ENCODE measurements around the gene SP5. TPM values are rescaled to one million over a fixed set of nuclear protein-coding genes. Genes with fewer than 3 reads are reported as not detected.

The SP5 gene
- total and polyA plus RNA-seq, 8 donors = 2.8 to 12.6 (median 8.5) TPM

DNA sequence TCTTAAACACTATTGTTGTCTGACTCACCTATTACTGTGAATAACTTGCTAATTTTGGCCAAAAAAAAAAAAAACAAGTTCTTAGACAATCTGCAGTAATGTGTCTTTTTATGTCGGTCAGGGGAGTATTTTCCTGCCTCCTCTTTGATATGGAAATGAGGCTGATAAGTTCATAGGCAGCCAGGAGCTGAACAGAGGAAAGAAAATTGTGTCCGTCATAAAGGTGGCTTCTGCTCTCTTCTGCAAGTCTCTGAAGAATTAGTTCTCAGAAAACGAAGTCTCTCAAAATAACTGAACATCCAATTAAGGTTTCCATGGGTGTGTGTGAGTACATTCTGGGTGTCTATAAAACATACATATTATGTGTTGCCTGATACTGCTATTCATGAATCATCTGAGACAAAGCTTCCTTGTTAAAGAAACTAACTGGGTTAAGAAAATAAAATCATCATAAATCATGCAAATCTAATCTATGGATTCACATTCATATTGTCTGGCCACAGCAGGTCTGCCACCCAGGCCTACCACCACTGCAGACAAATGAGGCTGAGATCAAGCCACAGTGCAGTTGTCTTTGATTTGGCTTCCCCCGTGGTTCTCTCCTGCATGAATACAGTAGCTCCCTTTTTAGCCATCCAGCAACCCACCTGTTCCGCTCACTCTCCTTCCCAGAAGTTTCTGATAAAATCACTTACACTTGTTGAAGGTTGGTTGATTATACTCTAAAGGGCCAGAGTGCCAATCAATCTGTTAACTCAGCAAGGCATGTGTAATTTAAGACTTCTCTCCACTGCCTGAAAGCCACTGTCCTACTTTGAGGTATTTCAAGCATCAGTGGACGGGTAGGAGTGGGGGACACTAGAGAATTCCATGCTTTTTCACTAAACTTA lies 19.4 kb upstream of the SP5 start:
- Histone ChIP-seq H3K36me3 (no peaks in the 10 kb centered on the region), H3K27ac (no peak overlapping the region), H3K9me3 (no peaks in the 10 kb centered on the region), H3K4me1 (no peaks in the 10 kb centered on the region), H3K27me3 (no peaks in the 10 kb centered on the region), H3K4me3 (no peak overlapping the region)
- no peak for ATAC-seq
- no peak for DNase-seq
- intact Hi-C loops (cut with DNase I) = no loop called here
- TF ChIP-seq CTCF (IDR thresholded peaks at IDR 0.05) = no peak

DNA sequence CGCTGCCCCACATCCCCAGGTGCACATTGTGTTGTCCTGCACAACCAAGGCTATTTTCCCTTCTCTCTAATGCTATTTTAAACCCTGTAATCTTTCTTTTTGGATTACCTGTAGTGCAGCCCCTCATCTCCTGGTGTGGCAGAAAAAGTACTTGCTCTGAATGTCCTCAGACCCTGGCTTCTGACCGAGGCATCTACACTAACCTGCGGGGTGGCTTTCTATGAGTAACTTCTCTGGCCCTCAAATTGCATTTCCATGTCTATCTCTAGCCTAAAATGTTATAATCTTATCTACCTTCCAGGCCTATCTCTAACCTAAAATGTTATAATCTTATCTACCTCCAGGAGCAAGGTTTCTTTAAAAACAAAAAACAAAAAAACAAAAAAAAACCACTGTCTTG lies 18.2 kb upstream of the SP5 start:
- DNase-seq = no peak
- H3K27ac ChIP-seq = no peak overlapping the region
- H3K27me3 ChIP-seq = no peaks in the 10 kb centered on the region
- ATAC-seq = no peak
- TF ChIP-seq CTCF (IDR thresholded peaks at IDR 0.05) = no peak
- no peaks in the 10 kb centered on the region for H3K36me3 ChIP-seq
- H3K4me1 ChIP-seq = no peaks in the 10 kb centered on the region
- no peaks in the 10 kb centered on the region for H3K9me3 ChIP-seq
- intact Hi-C loops (cut with DNase I) = no loop called here
- no peak overlapping the region for H3K4me3 ChIP-seq

DNA sequence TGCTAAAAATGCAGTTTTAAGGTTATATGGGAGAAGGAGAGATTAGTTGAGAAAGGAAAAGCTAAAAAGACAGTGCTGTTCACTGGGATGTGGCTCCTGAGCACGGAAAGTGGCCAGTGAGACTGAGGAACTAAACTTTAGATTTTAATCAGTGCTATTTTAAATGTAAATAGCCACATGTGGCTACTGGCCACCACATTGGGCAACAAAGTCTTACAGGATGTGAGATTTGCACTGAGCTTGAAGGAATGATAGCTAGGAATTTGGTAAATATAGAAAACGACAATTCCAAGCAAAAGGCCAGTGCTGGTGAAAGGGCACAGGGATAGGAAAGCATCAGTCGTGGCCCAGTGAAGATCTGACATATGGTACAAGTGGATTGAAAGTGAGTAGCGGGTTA lies 14.1 kb upstream of the SP5 start:
- TF ChIP-seq CTCF (IDR thresholded peaks at IDR 0.05) = no peak
- H3K27ac ChIP-seq = no peak overlapping the region
- no peaks in the 10 kb centered on the region for H3K27me3 ChIP-seq
- intact Hi-C loops (cut with DNase I) = no loop called here
- DNase-seq = no peak
- H3K9me3 ChIP-seq = no peaks in the 10 kb centered on the region
- no peak for ATAC-seq
- no peak overlapping the region for H3K4me3 ChIP-seq
- H3K36me3 ChIP-seq = no peaks in the 10 kb centered on the region
- H3K4me1 ChIP-seq = no peaks in the 10 kb centered on the region

- no peak overlapping the region for H3K4me3 ChIP-seq
- no peaks in the 10 kb centered on the region for H3K36me3 ChIP-seq
- DNase-seq = no peak
- H3K27ac ChIP-seq = no peak overlapping the region
- no peaks in the 10 kb centered on the region for H3K4me1 ChIP-seq
- TF ChIP-seq CTCF (IDR thresholded peaks at IDR 0.05) = no peak
- H3K27me3 ChIP-seq = peaks cover 0 to 18% of the 10 kb centered on the region in 2 donors
- no peaks in the 10 kb centered on the region for H3K9me3 ChIP-seq
- intact Hi-C loops (cut with DNase I) = no loop called here
- no peak for ATAC-seq
Measured at GRCh38 chr2:170703776-170704476, 11.2 kb upstream of the SP5 start.
